Measurements from ENCODE around the gene FADD. TPM values are rescaled to one million over a fixed set of nuclear protein-coding genes. Genes with fewer than 3 reads are reported as not detected.
A peak's percentile ranks its signal among the peaks of the same experiment; 100 is the strongest.

Gene FADD
- total and polyA plus RNA-seq, 11 donors, result 8.5 to 24.4 (median 10.2) TPM

GRCh38 chr11:70158201-70158600 lies 44.9 kb upstream of the FADD start:
- 45 to 54% (median 49%) methylated on average over 8 of the region's 8 CpGs for WGBS, 4 donors
- peaks cover 0 to 1% (median 0%) of the 10 kb centered on the region in 12 donors for H3K9me3 ChIP-seq
- H3K27ac ChIP-seq, result no peak overlapping the region
- TF ChIP-seq POLR2A (IDR thresholded peaks at IDR 0.05) (no peak), CTCF (IDR thresholded peaks at IDR 0.05) (peak in 8 of 12 donors; percentile 11 to 35 (median 30))
- DNase-seq (peak in 1 of 5 donors; percentile 43), ATAC-seq (peak in 3 of 4 donors; percentile 42 to 61 (median 44))
- H3K4me1 ChIP-seq, result no peaks in the 10 kb centered on the region
- no peaks in the 10 kb centered on the region for H3K27me3 ChIP-seq
- H3K4me3 ChIP-seq, result no peak overlapping the region
- intact Hi-C loops (cut with DNase I), result no loop called here
- H3K36me3 ChIP-seq, result peaks cover 0 to 21% (median 0%) of the 10 kb centered on the region in 9 donors

- H3K4me3 ChIP-seq, result no peak overlapping the region
- no peak overlapping the region for H3K27ac ChIP-seq
Measured at GRCh38 chr11:70158757-70159389, 44.2 kb upstream of the FADD start.

GRCh38 chr11:70159627-70160570 lies 43.2 kb upstream of the FADD start:
- ATAC-seq, result peak in 3 of 4 donors; percentile 10 to 26 (median 23)
- Histone ChIP-seq H3K4me3 (no peak overlapping the region), H3K27me3 (no peaks in the 10 kb centered on the region), H3K36me3 (peaks cover 0 to 33% (median 0%) of the 10 kb centered on the region in 9 donors), H3K9me3 (no peaks in the 10 kb centered on the region), H3K27ac (no peak overlapping the region), H3K4me1 (no peaks in the 10 kb centered on the region)
- TF ChIP-seq CTCF (IDR thresholded peaks at IDR 0.05), result no peak
- no peak for TF ChIP-seq POLR2A (IDR thresholded peaks at IDR 0.05)
- DNase-seq, result no peak
- WGBS, 4 donors, result 75 to 89% (median 79%) methylated on average over 16 to 24 of the region's 24 CpGs
- intact Hi-C loops (cut with DNase I), result no loop called here

More at GRCh38 chr11:70158757-70159389, 44.2 kb upstream of the FADD start:
- Histone ChIP-seq H3K27me3 (no peaks in the 10 kb centered on the region), H3K4me1 (no peaks in the 10 kb centered on the region), H3K9me3 (no peaks in the 10 kb centered on the region), H3K36me3 (peaks cover 0 to 26% (median 0%) of the 10 kb centered on the region in 9 donors)
- DNase-seq (no peak), ATAC-seq (no peak)
- 90 to 96% (median 93%) methylated on average over 11 to 14 of the region's 14 CpGs for WGBS, 4 donors
- intact Hi-C loops (cut with DNase I), result no loop called here
- TF ChIP-seq POLR2A (IDR thresholded peaks at IDR 0.05) (no peak), CTCF (IDR thresholded peaks at IDR 0.05) (no peak)

- ATAC-seq (no peak), DNase-seq (no peak)
- no peaks in the 10 kb centered on the region for H3K9me3 ChIP-seq
- H3K27ac ChIP-seq, result no peak overlapping the region
- H3K36me3 ChIP-seq, result peaks cover 0 to 41% (median 0%) of the 10 kb centered on the region in 9 donors
- 93 to 96% (median 94%) methylated on average over 16 to 17 of the region's 17 CpGs for WGBS, 4 donors
- no peaks in the 10 kb centered on the region for H3K4me1 ChIP-seq
- intact Hi-C loops (cut with DNase I), result no loop called here
- no peaks in the 10 kb centered on the region for H3K27me3 ChIP-seq
- no peak overlapping the region for H3K4me3 ChIP-seq
- no peak for TF ChIP-seq POLR2A (IDR thresholded peaks at IDR 0.05)
- TF ChIP-seq CTCF (IDR thresholded peaks at IDR 0.05), result no peak
Measured at GRCh38 chr11:70161043-70161625, 42.0 kb upstream of the FADD start.
